IMR-90 (cell line): ENCODE measurements around the gene PMM1.

ENCODE experiments used
- BHLHE40 ChIP-seq: fragments of 150-350 bp; IDR thresholded peaks from 2 replicates; pipeline ENCODE4 v1.6.1; 2016; ENCODE audit warnings: mild to moderate bottlenecking, low read depth, low read length
- CHD1 ChIP-seq: IDR thresholded peaks from 2 replicates; pipeline ENCODE4 v1.6.1; 2012; ENCODE audit warnings: low read depth, low read length, improper control_type of control experiment
- CTCF ChIP-seq: conservative IDR thresholded peaks from 2 replicates; pipeline ENCODE4 v1.5.1; 2012; ENCODE audit warnings: mild to moderate bottlenecking, low read depth, low read length, improper control_type of control experiment
- ELK1 ChIP-seq: fragments of 150-350 bp; IDR thresholded peaks from 2 replicates; pipeline ENCODE4 v1.6.1; 2016; ENCODE audit warnings: low read depth, mild to moderate bottlenecking, low read length, moderate library complexity, borderline replicate concordance
- FOS ChIP-seq: fragments of 150-350 bp; IDR thresholded peaks from 2 replicates; pipeline ENCODE4 v1.6.1; 2016; ENCODE audit warnings: low read depth, low read length
- MAFK ChIP-seq: IDR thresholded peaks from 2 replicates; pipeline ENCODE4 v1.6.1; 2012; ENCODE audit warnings: low read depth, low read length, improper control_type of control experiment
- MXI1 ChIP-seq: IDR thresholded peaks from 2 replicates; pipeline ENCODE4 v1.6.1; 2012; ENCODE audit warnings: low read depth, mild to moderate bottlenecking, low read length, moderate library complexity, borderline replicate concordance
- POLR2A ChIP-seq: IDR thresholded peaks from 2 replicates; pipeline ENCODE4 v1.6.1; 2012; ENCODE audit warnings: mild to moderate bottlenecking, low read depth, low read length
- RAD21 ChIP-seq: IDR thresholded peaks from 2 replicates; pipeline ENCODE4 v1.6.1; 2012; ENCODE audit warnings: low read length, improper control_type of control experiment
- SMC3 ChIP-seq: fragments of 150-350 bp; IDR thresholded peaks from 2 replicates; pipeline ENCODE4 v1.6.1; 2016; ENCODE audit warnings: low read depth, mild to moderate bottlenecking, antibody characterized with exemption, low read length, moderate library complexity

- TF ChIP-seq CTCF (no peak), POLR2A (no peak), ELK1 (no peak), FOS (no peak), BHLHE40 (no peak), MXI1 (no peak), SMC3 (no peak), RAD21 (no peak), MAFK (no peak), CHD1 (no peak)
Measured at GRCh38 chr22:41608386-41608785, 18.7 kb upstream of the PMM1 start.
